ENCODE results near the gene TMEM131L. TPM values are rescaled to one million over a fixed set of nuclear protein-coding genes. Genes with fewer than 3 reads are reported as not detected.

TMEM131L gene
- total and polyA plus RNA-seq, 2 donors (not counting 3 experiments of a cell fraction or from before 2014, with no cell fraction given) = 7.7 to 21.2 TPM

- Histone ChIP-seq H3K79me2 (ENCODE audit: control insufficient read depth, insufficient read depth, low read length) (no peaks in the 10 kb centered on the region), H3K9me3 (replicated peaks; ENCODE audit: control insufficient read depth, insufficient read depth, low read length) (no peaks in the 10 kb centered on the region), H2AFZ (ENCODE audit: low read depth, low read length) (no peak overlapping the region), H3K4me3 (replicated peaks in 1 of 3; ENCODE audit: insufficient read depth in 1 of 3, low read depth in 1 of 3, low read length in 3 of 3) (no peak overlapping the region), H3K4me2 (ENCODE audit: insufficient read depth, low read length) (no peak overlapping the region), H4K20me1 (replicated peaks; ENCODE audit: control insufficient read depth, extremely low read depth, insufficient read depth, low read length) (no peaks in the 10 kb centered on the region), H3K27ac (ENCODE audit: insufficient read depth, low read depth, low read length) (no peak overlapping the region), H3K4me1 (ENCODE audit: control insufficient read depth, extremely low read depth, insufficient read depth, low read length) (peaks cover 25% of the 10 kb centered on the region), H3K36me3 (ENCODE audit: control insufficient read depth in 2 of 2, extremely low read depth in 1 of 2, insufficient read depth in 2 of 2, low read length in 2 of 2) (no peaks in the 10 kb centered on the region), H3K9me1 (replicated peaks; ENCODE audit: control insufficient read depth, extremely low read depth, insufficient read depth, low read length) (no peaks in the 10 kb centered on the region), H3K27me3 (ENCODE audit: control insufficient read depth in 2 of 2, insufficient read depth in 2 of 2, low read length in 2 of 2) (no peaks in the 10 kb centered on the region), H3K9ac (replicated peaks; ENCODE audit: extremely low read depth, insufficient read depth, low read length) (no peak overlapping the region)
- BruUV-seq (replicated peaks) = no TSS peak
- DNase-seq (ENCODE audit: low read depth, low spot score) (no peak), FAIRE-seq (no peak)
- ChIA-PET POLR2A (no interaction called here), CTCF (no interaction called here)
- dilution Hi-C loops (cut with MboI; ENCODE audit: extremely low pct_ligation_motif_present, low sequenced_read_pairs) (no loop called here), intact Hi-C loops (cut with micrococcal nuclease) (no loop called here)
- TF ChIP-seq MAX (IDR thresholded peaks at IDR 0.05; ENCODE audit: insufficient read depth, insufficient read length) (no peak), MYC (IDR thresholded peaks at IDR 0.05; ENCODE audit: low read depth, low read length) (no peak), JUN (IDR thresholded peaks at IDR 0.05; ENCODE audit: borderline replicate concordance, insufficient read depth, insufficient read length, low read depth) (no peak), CTCF (IDR thresholded peaks at IDR 0.05; ENCODE audit: extremely low read depth in 1 of 2, insufficient read depth in 1 of 2, low read depth in 1 of 2, low read length in 2 of 2) (no peak), GATA2 (IDR thresholded peaks at IDR 0.05; ENCODE audit: insufficient read depth, insufficient read length, low read depth, low read length) (no peak), POLR2AphosphoS5 (IDR thresholded peaks at IDR 0.05; ENCODE audit: insufficient read depth, low read depth, low read length) (no peak), POLR2A (IDR thresholded peaks at IDR 0.05; ENCODE audit: low read depth, low read length) (no peak), FOS (IDR thresholded peaks at IDR 0.05; ENCODE audit: borderline replicate concordance, insufficient read depth, low read length) (no peak), EZH2 (IDR thresholded peaks at IDR 0.05; ENCODE audit: borderline replicate concordance, low read depth, low read length, severe bottlenecking) (no peak)
Measured at GRCh38 chr4:153527690-153528089, 61.5 kb downstream of the TMEM131L start.

Data from endothelial cell of umbilical vein (primary cell).